Measurements from ENCODE around the gene SEC14L1.

Gene SEC14L1

DNA sequence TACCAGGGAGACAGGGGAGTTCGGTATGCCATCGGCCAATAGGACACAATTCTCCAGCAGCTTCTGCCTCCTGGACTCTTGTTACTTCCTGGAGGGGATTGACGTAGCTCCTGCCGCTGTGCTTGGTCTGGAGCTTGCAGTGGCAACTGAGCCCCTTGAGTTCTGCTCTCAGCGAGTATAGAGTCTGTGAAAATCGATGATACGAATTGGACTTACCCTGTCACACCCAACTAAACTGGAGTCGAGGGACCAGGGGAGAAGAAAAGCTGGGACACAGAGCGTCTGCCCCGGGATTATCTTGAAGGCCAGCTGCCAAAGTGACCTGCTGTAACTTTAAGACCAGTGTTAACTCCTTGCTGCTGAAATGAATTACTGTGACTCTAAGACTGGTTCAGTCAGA, 22.2 kb downstream of the SEC14L1 start:
- DNase-seq (ENCODE audit: low spot score) = no peak

DNA sequence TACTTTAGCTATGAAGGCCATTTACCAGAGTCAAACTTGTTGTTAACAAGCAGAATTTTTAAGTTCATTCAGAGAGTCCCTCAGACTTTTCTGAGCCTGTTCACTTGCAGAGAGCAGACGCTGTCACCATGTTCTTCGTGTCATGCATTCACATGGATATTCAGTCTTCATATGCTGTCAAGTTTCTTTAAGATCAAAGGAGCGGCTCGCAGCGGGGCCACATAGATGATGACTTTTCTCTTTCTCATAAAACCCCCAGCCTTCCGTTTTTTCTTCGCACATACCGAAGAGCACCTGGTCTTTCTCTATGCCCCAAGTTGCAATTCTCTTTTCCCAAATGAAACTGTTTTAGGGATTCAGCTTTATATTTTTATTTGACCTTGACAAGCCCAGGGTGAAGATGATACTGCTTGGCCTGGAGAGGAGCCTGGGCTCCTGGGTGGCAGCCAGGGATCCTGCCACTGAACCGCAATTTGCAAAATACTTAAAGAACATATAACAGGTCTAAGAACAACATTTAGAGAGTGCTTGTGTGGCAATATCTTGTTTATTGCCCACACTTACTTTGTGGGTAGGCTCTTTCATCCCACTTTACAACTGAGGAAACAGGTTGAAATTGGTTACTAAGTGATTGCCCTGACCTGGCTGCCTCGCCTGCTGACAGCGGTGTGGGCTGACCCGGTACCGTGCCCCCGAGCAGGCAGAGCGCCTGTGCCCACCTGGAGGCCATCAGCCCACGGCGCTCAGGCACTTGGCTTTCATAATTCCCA, 22.9 kb downstream of the SEC14L1 start:
- DNase-seq (ENCODE audit: low spot score) = no peak

- DNase-seq (ENCODE audit: low spot score) = no peak
These were observed 23.8 kb downstream of the SEC14L1 start for GRCh38 chr17:77164483-77165091.

DNA sequence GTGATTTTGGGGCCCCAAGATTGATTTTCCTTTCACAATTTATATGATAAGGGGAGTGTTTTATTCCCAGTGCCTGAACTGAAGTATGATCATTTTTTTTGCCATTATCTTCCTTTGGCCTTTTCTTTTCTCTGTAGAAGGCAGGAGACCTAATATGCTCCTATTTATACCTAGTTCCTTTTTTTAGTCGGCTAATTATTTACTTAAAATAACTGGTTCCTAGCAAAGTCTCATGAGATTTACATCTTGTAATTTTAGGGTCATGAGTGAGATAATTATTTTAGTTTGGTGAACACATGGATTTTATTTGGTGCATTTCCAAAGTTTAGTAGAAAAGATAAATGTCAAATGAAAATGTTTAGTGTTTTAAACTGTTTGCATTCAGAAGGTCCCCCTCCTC, 24.8 kb downstream of the SEC14L1 start:
- no peak for DNase-seq (ENCODE audit: low spot score)

DNA sequence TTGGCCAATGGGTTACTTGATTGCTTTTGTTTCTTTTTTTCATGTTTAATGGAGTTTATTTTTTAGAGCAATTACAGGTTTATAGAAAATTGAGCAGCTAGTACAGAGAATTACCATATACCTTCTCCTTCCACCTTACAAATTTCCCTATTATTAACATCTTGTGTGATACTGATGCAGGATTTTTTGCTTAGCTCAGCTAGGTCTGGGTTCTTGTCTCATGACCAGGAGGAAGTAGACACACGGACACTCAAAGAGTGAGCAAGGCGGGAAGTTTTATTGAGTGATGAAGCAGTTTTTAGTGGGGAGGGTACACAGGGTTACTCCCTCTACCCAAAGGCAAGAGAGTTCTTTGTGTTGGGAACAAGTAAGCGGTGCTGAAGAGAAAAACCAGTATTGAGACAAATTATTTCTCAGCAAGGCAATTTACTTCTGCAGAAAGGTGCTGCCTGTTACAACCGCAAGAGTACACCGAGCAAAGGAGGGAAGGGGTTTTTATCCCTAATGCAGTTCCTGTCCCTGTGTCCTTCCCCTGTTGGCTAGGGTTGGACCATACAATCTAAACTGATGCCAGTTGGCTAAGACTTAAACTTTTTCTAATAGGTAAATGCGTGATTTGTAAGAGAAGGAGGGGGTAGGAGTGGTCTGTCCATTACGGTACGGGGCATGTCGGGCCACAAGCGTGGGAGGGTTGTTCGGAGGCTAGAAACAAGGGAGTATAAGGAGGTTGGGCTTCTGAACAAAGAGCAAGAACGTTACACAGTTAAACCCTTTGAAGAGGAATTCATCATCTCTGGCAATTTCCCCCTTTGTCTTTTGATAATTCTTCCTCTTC, 26.9 kb downstream of the SEC14L1 start:
- no peak for DNase-seq (ENCODE audit: low spot score)

- no peak for DNase-seq (ENCODE audit: low spot score)
These were observed 32.3 kb downstream of the SEC14L1 start for GRCh38 chr17:77173104-77173503.

DNA sequence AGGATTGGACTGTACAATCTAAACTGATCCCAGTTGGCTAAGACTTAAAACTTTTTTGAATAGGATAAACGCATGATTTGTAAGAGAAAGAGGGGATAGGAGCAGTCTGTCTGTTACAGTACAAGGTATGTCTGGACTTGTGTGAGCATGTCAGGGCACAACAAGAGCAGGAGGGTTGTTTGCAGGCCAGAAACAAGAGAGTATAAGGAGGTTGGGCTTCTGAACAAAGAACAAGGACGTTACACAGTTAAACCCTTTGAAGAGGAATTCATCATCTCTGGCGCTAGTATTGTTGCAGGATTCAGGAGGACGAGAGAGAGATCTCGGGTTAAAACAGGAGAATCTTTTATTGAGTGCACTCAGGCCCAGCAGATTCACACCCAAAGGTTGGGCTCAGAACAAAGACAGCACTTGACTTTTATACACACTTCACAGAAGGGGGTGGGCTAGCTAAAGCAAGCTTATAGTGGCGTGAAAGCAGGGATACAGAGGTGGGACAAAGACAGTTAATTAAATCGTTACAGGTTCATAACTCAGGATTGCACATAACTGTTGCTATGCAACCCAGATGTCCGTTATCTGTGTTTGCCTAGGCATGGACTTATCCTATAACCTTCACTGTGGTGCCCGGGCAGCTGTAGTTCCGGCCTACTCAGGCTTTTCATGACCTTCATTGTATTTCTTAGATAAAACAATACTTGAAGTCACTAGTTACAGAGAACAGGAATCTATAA, 34.3 kb downstream of the SEC14L1 start:
- no peak for DNase-seq (ENCODE audit: low spot score)

DNA sequence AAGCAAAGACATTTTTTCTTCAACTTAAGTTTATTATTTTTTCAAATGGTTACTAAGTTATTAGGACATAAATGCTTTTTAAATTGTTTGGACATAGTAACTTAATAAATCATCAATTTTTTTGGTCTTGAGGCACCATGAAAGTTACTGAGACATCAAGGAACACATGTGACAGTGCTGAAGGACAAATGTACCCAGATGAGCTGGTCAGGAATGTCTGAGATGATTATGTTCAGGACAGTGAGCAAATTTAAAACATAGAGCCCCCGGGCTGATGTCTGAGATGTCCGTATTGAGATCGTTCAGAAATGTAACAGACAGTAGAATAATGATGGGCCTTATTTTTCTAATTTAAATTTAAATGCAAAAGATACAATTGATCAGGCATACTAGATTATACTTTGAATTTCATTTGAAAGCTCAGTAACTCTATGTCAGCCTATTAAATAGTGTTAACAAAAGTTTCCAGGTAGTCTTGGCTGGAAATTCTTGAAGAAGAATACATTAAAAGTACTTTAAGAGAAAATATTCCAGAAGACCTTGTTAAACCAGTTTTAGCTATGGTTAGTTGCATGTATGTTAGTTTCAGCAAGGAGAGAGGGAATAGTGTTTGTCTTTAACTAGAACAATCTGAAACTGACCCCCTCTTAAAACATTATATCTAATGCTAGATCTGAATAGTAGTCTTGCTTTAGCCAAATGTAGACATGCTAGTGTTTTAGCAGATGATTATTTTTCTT, 36.4 kb downstream of the SEC14L1 start:
- DNase-seq (ENCODE audit: low spot score) = no peak

DNA sequence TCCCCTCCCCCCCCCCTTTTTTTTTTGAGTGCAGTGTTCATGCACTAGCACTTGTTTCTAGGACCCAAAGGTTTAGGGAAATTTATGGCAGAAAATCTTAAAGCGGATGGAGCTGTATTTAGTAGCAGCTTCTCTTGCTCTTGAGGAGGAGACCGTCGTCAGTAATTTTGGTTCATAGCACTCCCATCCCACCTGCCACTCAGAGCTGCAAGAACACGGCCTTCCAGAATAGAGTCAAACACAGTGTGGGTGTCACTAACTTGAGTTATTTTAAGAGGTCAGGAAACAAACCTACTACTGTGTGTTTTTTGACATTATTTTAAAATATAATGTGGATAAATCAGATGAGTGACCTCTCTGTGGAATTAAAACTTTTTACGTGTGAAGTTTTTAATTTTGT, 37.3 kb downstream of the SEC14L1 start:
- no peak for DNase-seq (ENCODE audit: low spot score)

DNA sequence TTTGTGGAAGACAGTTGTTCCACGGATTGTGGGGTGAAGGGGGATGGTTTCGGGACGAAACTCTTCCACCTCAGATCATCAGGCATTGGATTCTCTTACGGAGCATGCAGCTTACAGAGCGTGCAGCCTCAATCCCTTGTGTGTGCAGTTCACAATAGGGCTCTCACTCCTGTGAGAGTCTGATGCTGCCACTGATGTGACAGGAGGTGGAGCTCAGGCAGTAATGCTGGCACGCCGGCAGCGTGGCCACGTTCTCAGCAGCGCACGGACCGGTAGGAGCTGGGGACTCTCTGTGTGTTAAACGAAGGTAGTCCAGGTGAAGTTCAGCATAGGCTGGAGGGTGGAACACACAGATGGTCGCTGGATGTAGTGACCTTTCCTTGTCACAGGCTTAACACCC, 37.8 kb downstream of the SEC14L1 start:
- no peak for DNase-seq (ENCODE audit: low spot score)

DNA sequence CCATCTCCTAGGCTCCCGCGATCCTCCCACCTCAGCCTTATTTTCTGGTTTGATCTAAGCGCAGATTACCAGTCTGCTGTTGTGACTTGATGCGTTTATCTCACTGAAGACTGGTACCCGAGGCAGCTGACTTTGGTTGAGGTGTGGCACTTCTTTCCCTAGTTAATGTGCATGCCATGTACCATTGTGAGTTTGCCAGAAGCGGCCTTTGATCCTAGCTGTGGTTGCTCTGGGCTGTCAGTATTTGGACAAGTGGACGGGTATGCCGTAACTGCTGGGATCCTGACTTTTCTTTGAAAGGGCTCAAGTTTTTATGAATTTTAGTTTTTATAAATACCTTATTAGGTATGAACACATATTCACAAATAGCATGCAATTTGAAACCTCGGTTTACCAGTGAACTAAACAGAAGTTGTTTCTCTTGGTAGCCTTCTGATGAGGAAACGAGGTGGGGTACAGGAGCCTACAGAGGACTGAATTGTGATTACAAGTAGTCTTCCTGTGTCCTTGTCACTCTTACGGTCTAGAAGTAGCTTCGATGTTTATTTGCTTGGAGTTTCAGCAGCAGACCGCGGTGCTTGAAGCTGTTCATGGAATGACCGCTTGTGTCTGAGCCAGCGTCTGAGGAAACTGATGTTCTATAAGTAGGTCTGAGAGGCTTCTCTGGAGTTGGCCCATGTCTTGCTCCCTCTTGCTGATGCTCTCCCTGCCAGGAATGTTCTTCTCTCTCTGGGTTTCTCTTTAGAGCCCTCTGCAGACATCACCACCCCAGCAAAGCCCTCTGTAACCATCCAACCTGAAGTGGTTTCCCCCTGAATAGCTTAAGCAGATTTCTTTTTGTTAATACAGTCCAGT, 40.0 kb downstream of the SEC14L1 start:
- DNase-seq (ENCODE audit: low spot score) = no peak

DNA sequence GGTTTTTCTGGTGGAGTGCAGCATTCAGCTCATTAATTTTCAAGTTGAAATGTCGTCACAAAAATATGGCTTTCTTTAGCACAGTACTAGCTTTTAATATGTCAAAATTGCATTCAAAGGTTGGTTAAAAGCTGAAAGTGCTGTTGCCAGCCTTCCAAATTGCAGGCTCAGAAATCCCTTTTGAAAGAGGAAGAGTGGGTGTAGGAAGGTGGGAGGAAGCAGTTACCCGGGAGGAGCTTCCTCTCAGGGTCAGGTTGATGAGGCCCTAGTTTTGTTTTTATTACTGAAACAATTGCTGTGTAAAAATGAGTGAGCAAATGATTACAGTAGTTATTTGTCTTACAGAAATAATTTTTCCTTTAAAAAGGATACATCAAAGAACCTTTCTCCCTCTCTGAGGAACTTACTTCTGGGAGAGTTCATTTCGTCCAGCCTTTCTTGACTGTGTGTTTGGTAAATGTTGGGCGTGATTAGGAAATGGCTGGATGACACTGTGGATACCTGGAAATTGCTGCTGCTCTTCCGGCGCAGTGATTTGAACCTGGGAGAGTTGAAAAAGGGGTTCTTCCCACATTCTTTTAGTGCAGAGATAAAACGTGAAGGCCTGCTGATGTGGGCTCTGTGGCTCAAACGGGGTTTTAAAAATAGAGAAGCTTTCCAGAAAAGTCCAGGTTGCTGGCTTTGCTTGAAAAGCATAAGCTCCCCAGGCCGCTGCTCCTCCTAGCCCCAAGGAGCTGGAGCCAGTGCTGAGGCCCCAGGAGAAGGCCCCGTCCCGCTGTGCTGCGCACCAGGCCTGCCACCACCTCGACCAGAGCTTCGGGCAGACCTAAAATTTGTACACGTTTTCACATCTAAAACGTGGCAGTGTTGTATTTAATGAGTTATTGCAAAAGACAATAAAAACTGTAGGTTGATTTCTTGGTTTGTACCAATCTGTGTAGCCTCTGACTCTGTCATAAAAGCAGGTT, 41.7 kb downstream of the SEC14L1 start:
- no peak for DNase-seq (ENCODE audit: low spot score)

- DNase-seq (ENCODE audit: low spot score) = no peak
These were observed 43.7 kb downstream of the SEC14L1 start for GRCh38 chr17:77184474-77184873.

DNA sequence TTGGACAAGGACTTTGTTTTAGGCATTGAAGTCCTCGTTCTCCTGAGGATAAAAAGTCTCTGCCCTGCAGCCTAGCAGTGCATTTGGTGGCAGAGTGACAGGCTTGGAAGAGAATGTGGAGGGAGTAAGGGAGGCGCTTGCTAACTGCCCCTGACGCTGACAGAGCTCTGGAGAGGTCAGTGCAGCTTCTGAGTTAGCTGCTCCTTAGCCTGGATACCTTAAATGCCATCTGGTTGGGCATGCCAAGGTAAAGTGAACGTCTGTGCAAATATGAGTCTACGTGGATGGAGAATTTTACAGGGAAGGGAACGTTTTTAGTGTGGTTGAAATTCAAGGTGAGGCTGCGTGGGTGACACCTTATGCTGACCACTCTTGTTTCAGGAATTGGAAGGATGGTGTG, 44.4 kb downstream of the SEC14L1 start:
- no peak for DNase-seq (ENCODE audit: low spot score)

GRCh38 chr17:77186141-77186604, 45.4 kb downstream of the SEC14L1 start:
- DNase-seq (ENCODE audit: low spot score) = no peak

DNA sequence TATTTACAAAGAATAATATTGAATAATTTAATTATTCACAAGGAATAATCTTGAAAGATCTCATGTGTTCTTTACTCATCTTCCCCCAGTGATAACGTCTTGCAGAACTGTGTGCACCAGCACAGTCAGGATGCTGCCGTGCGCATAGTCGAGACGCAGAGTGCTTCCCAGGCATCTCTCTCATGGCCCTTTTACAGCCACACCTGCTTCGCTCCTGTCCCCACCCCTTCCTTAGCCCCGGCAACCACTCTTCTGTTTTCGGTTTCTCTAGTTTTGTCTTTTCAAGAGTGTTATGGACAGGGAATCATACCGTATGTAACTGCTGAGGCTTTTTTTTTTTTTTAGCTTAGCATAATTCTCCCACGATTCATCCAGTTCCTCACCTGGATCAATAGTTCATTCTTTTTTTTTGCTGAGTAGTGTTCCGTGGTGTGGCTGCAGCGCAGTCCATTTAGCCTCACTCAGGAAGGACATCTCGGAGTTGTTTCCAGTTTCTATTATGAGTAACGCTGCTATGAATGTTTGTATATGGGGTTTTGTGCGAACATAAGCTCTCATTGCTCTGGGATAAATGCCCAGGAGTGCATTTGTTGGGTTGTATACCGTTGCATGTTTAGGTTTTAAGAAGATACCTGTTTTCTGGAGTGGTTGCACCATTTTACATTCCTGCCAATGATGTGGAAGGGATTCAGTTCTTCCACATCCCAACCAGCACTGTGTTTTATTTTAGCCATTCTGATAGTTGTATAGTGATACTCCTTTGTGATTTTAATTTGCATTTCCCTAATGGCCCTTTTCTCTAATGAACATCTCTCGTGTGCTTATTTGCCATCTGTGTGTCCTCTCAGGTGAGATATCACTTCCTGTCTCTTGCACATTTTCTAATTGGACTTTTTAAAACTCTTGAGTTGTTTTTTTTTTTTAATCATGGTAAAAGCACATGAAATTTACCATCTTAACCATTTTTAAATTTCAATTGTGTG, 47.6 kb downstream of the SEC14L1 start:
- no peak for DNase-seq (ENCODE audit: low spot score)

DNA sequence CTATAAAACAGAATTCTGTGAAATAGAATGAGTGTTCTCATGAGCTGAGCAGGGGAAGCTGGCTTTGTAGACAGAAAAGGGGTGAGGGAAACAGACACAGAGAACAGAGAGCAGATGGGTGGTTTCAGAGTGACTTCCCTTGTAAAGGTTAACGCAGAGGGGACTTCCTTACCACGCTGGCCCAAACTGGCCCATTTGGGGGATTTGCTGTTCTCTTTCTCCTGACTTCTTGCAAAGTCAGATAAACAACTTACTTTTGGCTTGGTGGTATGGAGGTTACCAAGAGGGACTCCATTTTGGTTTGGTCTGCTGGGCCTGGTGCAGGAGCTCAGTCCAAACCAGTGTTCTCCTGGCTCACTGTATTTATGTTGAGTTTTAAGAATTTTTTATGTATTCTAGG, 48.4 kb downstream of the SEC14L1 start:
- DNase-seq (ENCODE audit: low spot score) = no peak

DNA sequence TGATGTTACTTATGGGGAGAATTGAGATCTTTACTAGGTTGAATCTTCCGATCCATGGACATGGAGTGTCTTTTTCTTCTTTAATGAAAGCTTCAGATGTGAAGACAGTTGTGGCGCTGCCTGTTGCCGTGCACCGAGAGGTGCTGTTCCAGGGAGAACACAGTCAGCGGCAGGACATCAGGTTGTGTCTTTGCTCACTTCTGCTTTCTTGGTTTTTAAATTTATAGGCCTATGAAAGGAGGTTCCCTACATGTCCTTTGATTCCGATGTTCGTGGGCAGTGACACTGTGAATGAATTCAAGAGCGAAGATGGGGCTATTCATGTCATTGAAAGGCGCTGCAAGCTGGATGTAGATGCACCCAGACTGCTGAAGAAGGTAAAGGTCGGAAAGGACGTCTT, 49.8 kb downstream of the SEC14L1 start:
- no peak for DNase-seq (ENCODE audit: low spot score)

All from RKO (cell line).